ENCODE results near the gene TMEM121. TPM values are rescaled to one million over a fixed set of nuclear protein-coding genes. Genes with fewer than 3 reads are reported as not detected.

TMEM121 gene
- total RNA-seq, 1 experiment from 2014 or later = 1.0 TPM

DNA sequence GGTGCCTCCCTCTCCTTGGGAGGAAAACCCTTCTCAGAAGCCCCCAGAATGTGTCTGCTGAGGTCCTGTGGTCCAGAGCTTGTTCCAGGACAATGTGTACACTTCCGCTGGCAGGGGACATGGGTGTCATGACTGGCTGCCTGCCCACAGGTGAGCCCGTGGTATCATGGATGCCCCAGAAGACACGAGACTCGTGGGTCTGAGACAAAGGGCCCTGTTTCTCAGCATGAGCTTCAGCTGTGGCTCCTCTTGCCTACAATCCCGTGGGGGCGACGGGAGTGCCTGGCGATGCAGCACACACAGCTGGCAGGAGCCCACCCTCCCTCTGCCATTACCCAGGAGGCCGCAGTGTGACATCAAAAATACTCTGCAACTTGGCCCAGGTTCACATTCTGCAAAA, 7.0 kb downstream of the TMEM121 start:
- Histone ChIP-seq H3K4me3 (no peak overlapping the region), H3K4me2 (no peak overlapping the region), H3K4me1 (replicated peaks; ENCODE audit: insufficient read depth) (no peaks in the 10 kb centered on the region), H3K79me2 (ENCODE audit: low read depth) (no peaks in the 10 kb centered on the region), H3K36me3 (ENCODE audit: low read depth) (no peaks in the 10 kb centered on the region), H4K20me1 (ENCODE audit: insufficient read depth) (no peaks in the 10 kb centered on the region; the same call in 1 of the 2 replicates), H3F3A (ENCODE audit: insufficient read depth, low read depth) (no peaks in the 10 kb centered on the region), H3K27me3 (ENCODE audit: insufficient read depth, low read depth) (peaks cover 61% of the 10 kb centered on the region), H3K9me2 (ENCODE audit: insufficient read depth) (no peaks in the 10 kb centered on the region), H3K27ac (no peak overlapping the region), H3K9me3 (ENCODE audit: insufficient read depth, low read depth) (no peaks in the 10 kb centered on the region), H2AFZ (no peak overlapping the region)
- ChIA-PET CTCF (no interaction called here), POLR2A (ENCODE audit: unreplicated experiment) (interaction anchor here (0.5 to 0.7 kb wide), 2 partner anchors 36 to 566 kb away, joined by 3 read pairs; no protein-coding TSS in a partner anchor)
- no TSS peak for BruUV-seq (replicated peaks)
- no peak for TF ChIP-seq EZH2 (IDR thresholded peaks at IDR 0.05; ENCODE audit: low read depth)
- TF ChIP-seq, protein P1, sequence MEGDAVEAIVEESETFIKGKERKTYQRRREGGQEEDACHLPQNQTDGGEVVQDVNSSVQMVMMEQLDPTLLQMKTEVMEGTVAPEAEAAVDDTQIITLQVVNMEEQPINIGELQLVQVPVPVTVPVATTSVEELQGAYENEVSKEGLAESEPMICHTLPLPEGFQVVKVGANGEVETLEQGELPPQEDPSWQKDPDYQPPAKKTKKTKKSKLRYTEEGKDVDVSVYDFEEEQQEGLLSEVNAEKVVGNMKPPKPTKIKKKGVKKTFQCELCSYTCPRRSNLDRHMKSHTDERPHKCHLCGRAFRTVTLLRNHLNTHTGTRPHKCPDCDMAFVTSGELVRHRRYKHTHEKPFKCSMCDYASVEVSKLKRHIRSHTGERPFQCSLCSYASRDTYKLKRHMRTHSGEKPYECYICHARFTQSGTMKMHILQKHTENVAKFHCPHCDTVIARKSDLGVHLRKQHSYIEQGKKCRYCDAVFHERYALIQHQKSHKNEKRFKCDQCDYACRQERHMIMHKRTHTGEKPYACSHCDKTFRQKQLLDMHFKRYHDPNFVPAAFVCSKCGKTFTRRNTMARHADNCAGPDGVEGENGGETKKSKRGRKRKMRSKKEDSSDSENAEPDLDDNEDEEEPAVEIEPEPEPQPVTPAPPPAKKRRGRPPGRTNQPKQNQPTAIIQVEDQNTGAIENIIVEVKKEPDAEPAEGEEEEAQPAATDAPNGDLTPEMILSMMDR (conservative IDR thresholded peaks at IDR 0.05) = no peak
- intact Hi-C loops (cut with micrococcal nuclease; ENCODE audit: unreplicated experiment) = loop anchor here (10.0 kb wide), 1 partner anchor 621 kb away; no protein-coding TSS in a partner anchor
- no peak for DNase-seq

DNA sequence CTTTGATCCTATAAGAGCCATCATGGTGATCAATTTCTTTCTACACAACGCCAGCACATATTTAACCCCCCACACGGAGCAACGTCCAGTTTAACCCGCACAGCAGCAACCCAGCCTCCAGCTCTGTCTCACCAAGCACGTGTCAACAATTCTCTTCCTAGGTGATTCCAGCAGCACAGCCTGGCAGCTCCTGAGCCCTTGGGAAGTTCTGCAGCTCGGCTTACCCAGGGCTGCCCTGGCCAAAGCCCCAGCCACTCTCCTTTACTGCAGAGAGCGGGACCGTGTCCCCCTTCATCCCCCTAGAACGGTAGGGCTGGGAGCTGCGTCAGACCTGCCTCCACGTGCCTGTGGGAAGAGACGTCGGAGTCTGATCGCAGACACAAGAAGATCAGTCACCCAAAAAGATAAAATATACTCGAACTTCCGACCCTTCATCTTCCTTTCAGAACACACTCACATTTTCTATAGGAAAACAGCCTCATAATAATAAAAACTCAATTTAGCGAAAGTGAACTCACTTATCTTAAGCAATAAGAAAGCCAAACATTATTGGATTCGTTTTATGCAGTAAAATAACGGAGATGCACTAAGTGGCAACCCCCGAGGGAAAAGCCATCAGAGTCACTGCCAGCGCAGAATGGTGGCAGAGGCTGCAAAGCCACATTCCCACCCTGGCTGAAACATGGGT, 7.6 kb downstream of the TMEM121 start:
- ChIA-PET POLR2A (ENCODE audit: unreplicated experiment) (no interaction called here), CTCF (no interaction called here)
- Histone ChIP-seq H3K4me1 (replicated peaks; ENCODE audit: insufficient read depth) (no peaks in the 10 kb centered on the region), H4K20me1 (ENCODE audit: insufficient read depth) (no peaks in the 10 kb centered on the region; the same call in 1 of the 2 replicates), H3K27ac (no peak overlapping the region), H3K9me2 (ENCODE audit: insufficient read depth) (no peaks in the 10 kb centered on the region), H2AFZ (no peak overlapping the region), H3F3A (ENCODE audit: insufficient read depth, low read depth) (no peaks in the 10 kb centered on the region), H3K4me3 (no peak overlapping the region), H3K9me3 (ENCODE audit: insufficient read depth, low read depth) (no peaks in the 10 kb centered on the region), H3K79me2 (ENCODE audit: low read depth) (no peaks in the 10 kb centered on the region), H3K4me2 (no peak overlapping the region), H3K27me3 (ENCODE audit: insufficient read depth, low read depth) (peaks cover 67% of the 10 kb centered on the region), H3K36me3 (ENCODE audit: low read depth) (no peaks in the 10 kb centered on the region)
- no peak for TF ChIP-seq EZH2 (IDR thresholded peaks at IDR 0.05; ENCODE audit: low read depth)
- TF ChIP-seq, protein P1 (conservative IDR thresholded peaks at IDR 0.05) = no peak
- no peak for DNase-seq
- no TSS peak for BruUV-seq (replicated peaks)
- intact Hi-C loops (cut with micrococcal nuclease; ENCODE audit: unreplicated experiment) = loop anchor here (10.0 kb wide), 1 partner anchor 621 kb away; no protein-coding TSS in a partner anchor

DNA sequence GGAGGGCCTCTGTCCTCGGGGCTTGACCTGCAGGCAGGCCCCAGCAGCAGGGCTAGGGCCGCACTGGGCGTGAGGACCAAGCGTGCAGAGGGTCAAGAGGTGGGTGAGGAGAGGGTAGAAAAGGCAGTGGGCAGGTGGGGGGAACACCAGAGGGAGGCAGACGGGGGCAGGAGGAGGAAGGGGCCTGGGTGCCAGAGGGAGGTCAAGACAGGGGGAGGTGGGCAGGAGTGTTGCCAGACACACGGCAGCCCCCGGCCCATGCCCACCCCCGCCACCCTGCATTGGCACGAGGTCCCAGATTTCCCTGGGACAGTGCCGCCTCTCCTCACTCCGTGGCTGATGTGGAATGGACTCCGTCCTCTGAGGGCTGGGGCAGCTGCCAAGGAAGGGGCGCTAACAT, 8.2 kb downstream of the TMEM121 start:
- Histone ChIP-seq H3K79me2 (ENCODE audit: low read depth) (no peaks in the 10 kb centered on the region), H4K20me1 (ENCODE audit: insufficient read depth) (no peaks in the 10 kb centered on the region; the same call in 1 of the 2 replicates), H3K4me3 (no peak overlapping the region), H2AFZ (no peak overlapping the region), H3K9me2 (ENCODE audit: insufficient read depth) (no peaks in the 10 kb centered on the region), H3K36me3 (ENCODE audit: low read depth) (no peaks in the 10 kb centered on the region), H3K4me2 (no peak overlapping the region), H3K27me3 (ENCODE audit: insufficient read depth, low read depth) (peaks cover 73% of the 10 kb centered on the region), H3F3A (ENCODE audit: insufficient read depth, low read depth) (no peaks in the 10 kb centered on the region), H3K4me1 (replicated peaks; ENCODE audit: insufficient read depth) (no peaks in the 10 kb centered on the region), H3K27ac (no peak overlapping the region), H3K9me3 (ENCODE audit: insufficient read depth, low read depth) (no peaks in the 10 kb centered on the region)
- no peak for DNase-seq
- ChIA-PET CTCF (no interaction called here), POLR2A (ENCODE audit: unreplicated experiment) (no interaction called here)
- no TSS peak for BruUV-seq (replicated peaks)
- no peak for TF ChIP-seq EZH2 (IDR thresholded peaks at IDR 0.05; ENCODE audit: low read depth)
- TF ChIP-seq, protein P1 (conservative IDR thresholded peaks at IDR 0.05) = no peak
- intact Hi-C loops (cut with micrococcal nuclease; ENCODE audit: unreplicated experiment) = loop anchor here (10.0 kb wide), 1 partner anchor 620 kb away; no protein-coding TSS in a partner anchor
